ENCODE measurements around the gene RUVBL2.
"Not testable (repeated sequence)": the region's sequence is repeated elsewhere in the genome, so short reads cannot be mapped to it uniquely, and the experiment has no call there.

The RUVBL2 gene

DNA sequence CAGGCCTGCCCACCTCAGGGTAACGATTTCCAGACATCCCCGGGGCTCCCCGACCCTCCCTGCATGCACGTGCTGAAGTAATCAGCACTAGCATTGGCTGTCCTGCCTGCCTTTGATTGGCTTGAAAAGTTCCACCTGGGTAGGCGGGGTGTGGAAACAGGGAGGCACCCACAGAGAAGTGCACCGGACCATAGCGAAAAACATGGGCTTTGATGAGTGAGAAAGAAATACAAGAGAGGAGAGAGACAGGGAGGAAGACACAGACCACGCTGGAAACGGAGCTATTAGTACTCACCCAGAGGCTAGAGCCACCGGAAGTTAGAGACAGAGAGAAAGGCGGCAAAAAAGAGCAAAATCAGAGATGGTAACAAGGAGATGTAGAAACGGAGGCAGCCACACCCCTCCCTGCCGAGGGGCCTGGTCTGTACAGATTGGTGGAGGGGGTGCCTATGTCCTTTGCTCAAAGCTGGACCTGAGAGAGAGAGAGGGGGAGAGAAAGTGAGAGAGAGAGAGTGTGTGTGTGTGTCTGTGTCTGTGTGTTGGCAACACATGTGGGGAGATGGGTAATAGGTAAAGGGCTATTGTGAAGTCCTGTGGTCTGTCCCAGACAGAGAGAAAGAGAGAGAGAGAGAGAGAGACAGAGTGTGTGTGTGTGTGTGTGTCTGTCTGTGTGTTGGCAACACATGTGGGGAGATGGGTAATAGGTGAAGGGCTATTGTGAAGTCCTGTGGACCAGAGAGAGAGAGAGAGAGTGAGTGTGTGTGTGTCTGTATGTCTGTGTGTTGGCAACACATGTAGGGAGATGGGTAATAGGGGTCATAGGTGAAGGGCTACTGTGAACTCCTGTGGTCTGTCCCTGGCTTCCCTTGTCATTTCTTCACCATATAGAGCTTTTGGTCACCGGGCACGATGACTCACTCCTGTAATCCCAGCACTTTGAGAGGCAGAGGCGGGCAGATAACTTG is 27.5 kb downstream of the RUVBL2 start:
- H3K4me2 ChIP-seq, result peak overlapping the region; percentile 44 to 93 (median 79)
- peak overlapping the region in 4 of 11 experiments; percentile 21 to 39 (median 28); a peak in 4 of 22 replicates for H3K9ac ChIP-seq
- peaks cover 1 to 9% (median 2%) of the 10 kb centered on the region in 11 experiments; a peak in 19 of 22 replicates for H3K36me3 ChIP-seq
- H4K20me1 ChIP-seq, result peaks cover 0 to 27% (median 23%) of the 10 kb centered on the region in 11 experiments; a peak in 15 of 22 replicates
- H3K27ac ChIP-seq, result peak overlapping the region in 1 of 11 experiments; percentile 20; a peak in 2 of 22 replicates
- H3K9me3 ChIP-seq (replicated peaks in 1 of 11), result no peaks in the 10 kb centered on the region
- TF ChIP-seq Cebpa-rat (IDR thresholded peaks at IDR 0.05), result no peak; a peak in 1 of 22 replicates
- peaks cover 29 to 42% (median 39%) of the 10 kb centered on the region in 11 experiments for H3K27me3 ChIP-seq
- H3K4me3 ChIP-seq, result no peak overlapping the region
- peaks cover 35 to 51% (median 47%) of the 10 kb centered on the region in 10 experiments for H3K4me1 ChIP-seq

- H3K9me3 ChIP-seq (replicated peaks in 1 of 11), result no peaks in the 10 kb centered on the region
- H3K9ac ChIP-seq, result no peak overlapping the region
- H3K4me1 ChIP-seq, result peaks cover 35 to 50% (median 47%) of the 10 kb centered on the region in 10 experiments
- H4K20me1 ChIP-seq, result peaks cover 0 to 20% (median 17%) of the 10 kb centered on the region in 11 experiments; a peak in 14 of 22 replicates
- H3K36me3 ChIP-seq, result peaks cover 0 to 1% (median 0%) of the 10 kb centered on the region in 11 experiments; a peak in 2 of 22 replicates
- no peak overlapping the region for H3K4me3 ChIP-seq
- H3K4me2 ChIP-seq, result peak overlapping the region in 4 of 11 experiments; percentile 44 to 93 (median 82); a peak in 7 of 22 replicates
- peaks cover 28 to 39% (median 35%) of the 10 kb centered on the region in 11 experiments for H3K27me3 ChIP-seq
- H3K27ac ChIP-seq, result no peak overlapping the region
- no peak for TF ChIP-seq Cebpa-rat (IDR thresholded peaks at IDR 0.05)
Observed at GRCh38 chr19:49022116-49022515, 28.4 kb downstream of the RUVBL2 start.

DNA sequence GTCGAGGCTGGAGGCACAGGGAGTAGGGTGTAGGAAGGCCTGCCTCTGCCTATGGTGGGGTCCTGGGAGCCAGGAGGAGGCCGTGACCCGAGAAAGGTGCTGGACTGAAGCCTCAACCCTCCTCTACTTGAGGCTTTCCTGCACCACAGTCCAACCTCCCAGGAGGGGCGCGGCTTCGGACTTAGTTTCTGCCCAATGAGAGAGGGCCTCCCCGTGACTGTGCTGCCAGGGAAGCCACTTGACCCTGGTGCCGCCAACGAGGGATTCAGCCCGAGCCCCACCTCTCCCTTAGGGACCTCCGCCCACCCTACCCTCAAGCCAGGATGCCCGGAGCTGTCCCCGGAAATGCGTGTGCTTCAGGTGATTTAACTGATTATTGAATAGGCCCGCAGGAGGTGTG is 30.5 kb downstream of the RUVBL2 start, which contains the start of gene CGB3:
CGB3 (minus strand) TSS at position 101 of the 400 bp plus-strand sequence. CDS start 362 bp downstream, outside the sequence.
- H3K9me3 ChIP-seq (replicated peaks in 1 of 11); H3K27ac ChIP-seq; H4K20me1 ChIP-seq; H3K4me2 ChIP-seq; H3K36me3 ChIP-seq; H3K9ac ChIP-seq; H3K4me3 ChIP-seq: not testable (repeated sequence)
- Histone ChIP-seq H3K4me1 (peaks cover 15 to 30% (median 27%) of the 10 kb centered on the region in 10 experiments), H3K27me3 (peaks cover 7 to 18% (median 14%) of the 10 kb centered on the region in 11 experiments)

DNA sequence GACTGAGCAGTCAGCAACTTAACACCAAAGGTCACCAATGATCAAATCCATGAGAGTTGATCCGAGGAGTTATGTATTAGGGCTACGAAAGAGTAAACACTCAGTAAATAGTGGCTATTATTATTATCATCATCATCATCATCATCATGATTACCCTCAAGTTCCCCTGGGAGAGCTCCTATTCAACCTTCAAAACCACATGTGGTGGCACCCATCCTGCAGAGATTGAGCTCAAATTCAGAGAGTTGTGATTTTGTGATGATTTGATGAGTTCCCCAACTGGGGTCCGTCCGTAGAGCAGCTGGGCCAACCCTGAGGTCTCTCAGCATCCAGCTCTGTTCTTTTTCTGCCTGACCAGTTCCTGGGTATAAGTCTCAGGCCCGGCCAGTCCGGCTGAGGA is 31.4 kb downstream of the RUVBL2 start:
- H3K4me1 ChIP-seq, result peaks cover 14 to 23% (median 19%) of the 10 kb centered on the region in 10 experiments
- not testable (repeated sequence) for H3K9ac ChIP-seq; H3K27me3 ChIP-seq; H3K36me3 ChIP-seq; H3K27ac ChIP-seq; H3K4me3 ChIP-seq; H4K20me1 ChIP-seq; H3K9me3 ChIP-seq (replicated peaks in 1 of 11); H3K4me2 ChIP-seq

- not testable (repeated sequence) for H3K4me2 ChIP-seq, H3K36me3 ChIP-seq, H3K27ac ChIP-seq
Observed at GRCh38 chr19:49025599-49025998, 31.9 kb downstream of the RUVBL2 start.

GRCh38 chr19:49028686-49029085 is 35.0 kb downstream of the RUVBL2 start:
- H3K27ac ChIP-seq; H3K27me3 ChIP-seq; H3K9me3 ChIP-seq (replicated peaks in 1 of 11); H3K4me3 ChIP-seq; H3K36me3 ChIP-seq; H4K20me1 ChIP-seq; H3K4me1 ChIP-seq; H3K4me2 ChIP-seq; H3K9ac ChIP-seq: not testable (repeated sequence)

More at GRCh38 chr19:49025599-49025998, 31.9 kb downstream of the RUVBL2 start:
- peaks cover 9 to 18% (median 14%) of the 10 kb centered on the region in 10 experiments for H3K4me1 ChIP-seq
- H3K9me3 ChIP-seq (replicated peaks in 1 of 11); H3K4me3 ChIP-seq; H4K20me1 ChIP-seq; H3K27me3 ChIP-seq; H3K9ac ChIP-seq: not testable (repeated sequence)

GRCh38 chr19:49029749-49030148 is 36.1 kb downstream of the RUVBL2 start:
- not testable (repeated sequence) for H3K27me3 ChIP-seq; H3K9ac ChIP-seq; H3K9me3 ChIP-seq (replicated peaks in 1 of 11); H3K4me1 ChIP-seq; H3K36me3 ChIP-seq; H3K4me2 ChIP-seq; H3K27ac ChIP-seq; H4K20me1 ChIP-seq; H3K4me3 ChIP-seq

- H3K4me2 ChIP-seq; H3K27me3 ChIP-seq; H3K4me3 ChIP-seq; H3K9me3 ChIP-seq (replicated peaks in 1 of 11); H3K27ac ChIP-seq; H3K9ac ChIP-seq; H4K20me1 ChIP-seq; H3K36me3 ChIP-seq; H3K4me1 ChIP-seq: not testable (repeated sequence)
Observed at GRCh38 chr19:49030323-49030722, 36.6 kb downstream of the RUVBL2 start.

- not testable (repeated sequence) for H3K4me2 ChIP-seq; H4K20me1 ChIP-seq; H3K27me3 ChIP-seq; H3K4me1 ChIP-seq; H3K9ac ChIP-seq; H3K9me3 ChIP-seq (replicated peaks in 1 of 11); H3K27ac ChIP-seq; H3K4me3 ChIP-seq; H3K36me3 ChIP-seq
Observed at GRCh38 chr19:49031642-49032301, 38.1 kb downstream of the RUVBL2 start, which contains the start of gene CGB2. Gene CGB2 (plus strand): TSS chr19:49031890. CDS start chr19:49032096, 206 bp downstream.

DNA sequence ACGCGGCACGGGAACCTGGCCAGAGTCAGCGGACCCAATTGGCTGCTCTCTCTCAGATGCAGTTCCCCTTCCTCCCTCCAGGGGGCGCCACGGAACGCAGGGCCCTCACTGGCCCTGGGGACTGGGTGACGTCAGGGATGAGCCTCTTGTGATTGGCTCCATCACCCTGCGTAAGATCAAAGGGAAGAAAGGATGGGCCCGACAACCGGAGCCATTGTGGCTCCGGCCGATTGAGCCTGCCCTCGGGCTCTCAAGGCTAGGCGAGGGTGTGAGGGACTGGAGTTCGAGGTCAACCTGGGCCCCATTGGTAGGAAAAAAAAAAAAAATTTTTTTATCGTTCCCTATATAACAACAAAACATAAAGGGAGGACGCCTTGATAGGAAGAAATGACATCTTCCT is 43.1 kb downstream of the RUVBL2 start, which contains the start of gene CGB1:
CGB1 (minus strand) TSS at position 81 of the 400 bp plus-strand sequence. CDS start 184 bp downstream, outside the sequence.
- H3K36me3 ChIP-seq; H3K9me3 ChIP-seq (replicated peaks in 1 of 11); H3K4me3 ChIP-seq; H4K20me1 ChIP-seq; H3K4me2 ChIP-seq; H3K27me3 ChIP-seq; H3K9ac ChIP-seq; H3K27ac ChIP-seq: not testable (repeated sequence)
- H3K4me1 ChIP-seq, result peaks cover 0 to 13% (median 0%) of the 10 kb centered on the region in 10 experiments; a peak in 7 of 20 replicates

DNA sequence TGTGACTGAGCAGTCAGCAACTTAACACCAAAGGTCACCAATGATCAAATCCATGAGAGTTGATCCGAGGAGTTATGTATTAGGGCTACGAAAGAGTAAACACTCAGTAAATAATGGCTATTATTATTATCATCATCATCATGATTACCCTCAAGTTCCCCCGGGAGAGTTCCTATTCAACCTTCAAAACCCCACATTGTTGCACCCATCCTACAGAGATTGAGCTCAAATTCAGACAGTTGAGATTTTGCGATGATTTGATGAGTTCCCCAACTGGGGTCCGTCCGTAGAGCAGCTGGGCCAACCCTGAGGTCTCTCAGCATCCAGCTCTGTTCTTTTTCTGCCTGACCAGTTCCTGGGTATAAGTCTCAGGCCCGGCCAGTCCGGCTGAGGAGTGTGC is 44.4 kb downstream of the RUVBL2 start:
- not testable (repeated sequence) for H3K4me3 ChIP-seq; H4K20me1 ChIP-seq; H3K9ac ChIP-seq; H3K4me2 ChIP-seq; H3K27ac ChIP-seq; H3K27me3 ChIP-seq; H3K9me3 ChIP-seq (replicated peaks in 1 of 11); H3K36me3 ChIP-seq
- peaks cover 0 to 13% (median 0%) of the 10 kb centered on the region in 10 experiments; a peak in 7 of 20 replicates for H3K4me1 ChIP-seq

DNA sequence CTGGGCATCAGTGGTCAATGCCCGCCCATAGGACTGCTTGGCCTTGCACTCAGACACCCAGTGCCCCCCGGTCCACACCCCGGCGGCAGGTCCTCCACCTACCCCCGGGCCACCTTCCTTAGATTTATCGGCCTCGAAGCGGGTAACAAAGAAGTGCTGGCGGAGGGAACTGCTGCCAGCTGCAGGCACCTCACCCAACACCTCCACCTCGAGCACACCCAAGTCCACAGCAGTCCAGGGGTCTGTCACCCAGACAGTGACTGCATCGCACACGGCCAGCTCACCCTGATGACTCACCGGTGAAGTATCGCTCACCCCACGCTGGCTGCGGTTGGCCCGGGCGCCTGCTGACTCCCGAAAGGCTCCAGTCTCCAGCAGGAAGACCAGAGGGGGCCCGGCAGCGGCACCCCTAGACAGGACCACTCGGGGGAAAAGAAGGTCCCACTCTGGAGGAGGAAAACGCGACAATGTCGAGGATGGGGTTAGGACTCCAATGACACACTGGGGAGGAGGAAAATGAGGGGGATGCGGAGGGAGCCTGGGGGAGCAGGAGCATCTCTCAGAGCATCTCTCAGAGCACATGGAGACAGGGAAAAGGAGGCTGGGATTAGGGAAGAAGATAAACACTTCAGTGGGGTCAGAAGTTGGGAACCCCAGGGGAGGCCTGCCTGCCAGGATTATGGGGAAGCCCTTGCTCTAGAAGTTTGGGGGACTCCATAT is 45.0 kb downstream of the RUVBL2 start:
- not testable (repeated sequence) for H3K27ac ChIP-seq; H4K20me1 ChIP-seq; H3K9ac ChIP-seq; H3K4me3 ChIP-seq; H3K27me3 ChIP-seq; H3K36me3 ChIP-seq; H3K9me3 ChIP-seq (replicated peaks in 1 of 11)
- Histone ChIP-seq H3K4me2 (peak overlapping the region in 3 of 11 experiments; percentile 3 to 26 (median 18); a peak in 2 of 22 replicates), H3K4me1 (peaks cover 0 to 13% (median 0%) of the 10 kb centered on the region in 10 experiments; a peak in 7 of 20 replicates)
